Vagina (tissue), 2 donors: ENCODE measurements around the gene WASF3. TPM values are rescaled to one million over a fixed set of nuclear protein-coding genes. Genes with fewer than 3 reads are reported as not detected.

Experiments
- DNase-seq, 2 donors: peaks; one replicate each; pipeline ENCODE4 v3.0.0-alpha.2; 2017; ENCODE audit errors: extremely low spot score in 2 of 2
- H3K27ac ChIP-seq: fragments of 200-600 bp; sonication (generic); one replicate; pipeline ENCODE4 v1.5.1; 2019
- H3K27me3 ChIP-seq: fragments of 200-600 bp; sonication (generic); one replicate; pipeline ENCODE4 v1.5.1; 2019
- H3K36me3 ChIP-seq, 2 donors: fragments of 200-600 bp; sonication (generic); one replicate each; pipeline ENCODE4 v1.5.1; 2017 to 2019
- H3K4me1 ChIP-seq: fragments of 200-600 bp; sonication (generic); one replicate; pipeline ENCODE4 v1.5.1; 2019
- H3K4me3 ChIP-seq, 2 donors: fragments of 200-600 bp; sonication (generic); 1 replicate in 1 of 2; 2 replicates in 1 of 2; pipeline ENCODE4 v1.5.1; 2016 to 2019
- H3K9me3 ChIP-seq: fragments of 200-600 bp; sonication (generic); one replicate; pipeline ENCODE4 v1.5.1; 2019
- POLR2A ChIP-seq, 2 donors: fragments of 450-650 bp; IDR thresholded peaks; one replicate each; pipeline ENCODE4 v1.6.1; 2017; ENCODE audit warnings: antibody characterized with exemption in 2 of 2, mild to moderate bottlenecking in 2 of 2, moderate library complexity in 2 of 2
- POLR2AphosphoS5 ChIP-seq, 2 donors: sonication (generic); formaldehyde crosslinking; IDR thresholded peaks; one replicate each; pipeline ENCODE4 v1.9.0; 2017; ENCODE audit warnings: antibody characterized with exemption in 2 of 2, mild to moderate bottlenecking in 2 of 2, low read depth in 1 of 2; ENCODE audit not compliant: insufficient read depth in 1 of 2
- intact Hi-C: fragments of 100-400 bp; cut with DNase I; formaldehyde crosslinking; loops from one replicate; pipeline ENCODE4 v1.15.1; 2023
- total RNA-seq: library from RNA; depleted of rRNA; stranded (reverse); fragments of >200 nt; gene quantifications from one replicate; pipeline ENCODE4 v1.2.3, GENCODE V29; 2016
- TF ChIP-seq, protein P1 (sequence below), 3 experiments: fragments of 450-650 bp in 2 of 3; fragments of 200-600 bp in 1 of 3; sonication (generic) in 1 of 3; IDR thresholded peaks; one replicate each; pipeline ENCODE4 v1.5.1; 2017 to 2019; ENCODE audit warnings: antibody characterized with exemption in 3 of 3, mild to moderate bottlenecking in 2 of 3, moderate library complexity in 2 of 3

WASF3 gene
- total RNA-seq, 1 donor from 2014 or later = 20.4 TPM

DNA sequence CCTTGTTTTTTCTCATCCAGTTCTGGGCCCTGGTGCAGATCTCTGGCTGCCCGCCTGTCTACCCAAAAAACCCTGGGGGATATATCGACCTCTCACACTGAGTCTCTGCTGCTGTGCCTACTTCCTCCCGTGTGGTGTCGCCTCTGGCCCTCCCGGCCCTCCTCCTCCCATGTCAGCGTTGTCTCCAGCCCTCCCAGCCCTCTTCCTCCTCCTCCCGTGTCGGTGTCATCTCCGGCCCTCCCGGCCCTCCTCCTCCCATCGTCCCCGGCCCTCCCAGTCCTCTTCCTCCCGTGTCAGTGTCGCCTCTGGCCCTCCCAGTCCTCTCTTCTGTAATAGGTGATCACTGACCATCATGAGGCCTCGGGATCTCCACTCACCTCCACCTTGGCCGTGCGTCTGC is 121.3 kb downstream of the WASF3 start:
- TF ChIP-seq, protein P1, sequence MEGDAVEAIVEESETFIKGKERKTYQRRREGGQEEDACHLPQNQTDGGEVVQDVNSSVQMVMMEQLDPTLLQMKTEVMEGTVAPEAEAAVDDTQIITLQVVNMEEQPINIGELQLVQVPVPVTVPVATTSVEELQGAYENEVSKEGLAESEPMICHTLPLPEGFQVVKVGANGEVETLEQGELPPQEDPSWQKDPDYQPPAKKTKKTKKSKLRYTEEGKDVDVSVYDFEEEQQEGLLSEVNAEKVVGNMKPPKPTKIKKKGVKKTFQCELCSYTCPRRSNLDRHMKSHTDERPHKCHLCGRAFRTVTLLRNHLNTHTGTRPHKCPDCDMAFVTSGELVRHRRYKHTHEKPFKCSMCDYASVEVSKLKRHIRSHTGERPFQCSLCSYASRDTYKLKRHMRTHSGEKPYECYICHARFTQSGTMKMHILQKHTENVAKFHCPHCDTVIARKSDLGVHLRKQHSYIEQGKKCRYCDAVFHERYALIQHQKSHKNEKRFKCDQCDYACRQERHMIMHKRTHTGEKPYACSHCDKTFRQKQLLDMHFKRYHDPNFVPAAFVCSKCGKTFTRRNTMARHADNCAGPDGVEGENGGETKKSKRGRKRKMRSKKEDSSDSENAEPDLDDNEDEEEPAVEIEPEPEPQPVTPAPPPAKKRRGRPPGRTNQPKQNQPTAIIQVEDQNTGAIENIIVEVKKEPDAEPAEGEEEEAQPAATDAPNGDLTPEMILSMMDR (IDR thresholded peaks at IDR 0.05) = no peak
- Histone ChIP-seq H3K36me3 (peaks cover 0 to 8% of the 10 kb centered on the region in 2 donors), H3K4me3 (no peak overlapping the region), H3K27ac (no peak overlapping the region), H3K4me1 (no peaks in the 10 kb centered on the region), H3K9me3 (no peaks in the 10 kb centered on the region), H3K27me3 (no peaks in the 10 kb centered on the region)
- intact Hi-C loops = no loop called here
- DNase-seq = no peak

DNA sequence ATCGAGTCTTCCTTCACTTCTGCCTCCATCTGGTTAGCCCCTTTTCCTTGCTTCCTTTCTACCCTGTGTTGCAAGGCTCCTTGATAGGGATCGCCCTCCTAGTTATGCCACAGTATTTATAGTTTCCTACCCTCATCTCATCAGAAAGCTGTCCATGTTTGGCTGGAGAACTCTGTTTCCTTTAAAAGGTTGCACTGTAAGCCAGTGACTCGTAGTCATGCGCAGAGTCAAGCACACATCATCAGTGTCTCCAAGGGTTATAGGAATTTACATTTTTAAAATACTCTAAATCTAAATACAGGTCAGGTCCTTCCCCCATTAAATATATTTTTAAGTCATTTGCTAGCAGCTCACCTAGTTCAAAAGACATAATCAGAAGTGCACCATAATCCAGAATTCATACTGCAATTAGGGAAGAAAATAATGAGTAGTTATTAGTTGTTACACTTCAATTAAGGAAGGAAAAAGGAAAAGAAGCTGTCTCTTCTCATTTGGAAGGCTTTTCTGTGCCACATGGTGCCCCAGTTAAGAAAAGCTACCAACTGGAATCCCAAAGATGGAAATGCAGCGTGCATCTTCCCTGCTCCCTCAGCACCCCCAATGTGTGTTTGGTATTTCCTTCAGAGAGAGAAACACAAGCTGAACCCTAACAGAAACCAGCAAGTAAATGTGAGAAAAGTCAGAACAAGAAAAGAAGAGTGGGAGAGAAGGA is 122.1 kb downstream of the WASF3 start:
- DNase-seq = no peak
- no peaks in the 10 kb centered on the region for H3K9me3 ChIP-seq
- peaks cover 0 to 8% of the 10 kb centered on the region in 2 donors for H3K36me3 ChIP-seq
- no peak overlapping the region for H3K4me3 ChIP-seq
- H3K27me3 ChIP-seq = no peaks in the 10 kb centered on the region
- TF ChIP-seq, protein P1 (IDR thresholded peaks at IDR 0.05) = no peak
- TF ChIP-seq POLR2A (IDR thresholded peaks at IDR 0.05) = no peak
- TF ChIP-seq POLR2AphosphoS5 (IDR thresholded peaks at IDR 0.05; ENCODE audit: insufficient read depth in 1 of 2, low read depth in 1 of 2) = no peak
- H3K27ac ChIP-seq = no peak overlapping the region
- H3K4me1 ChIP-seq = no peaks in the 10 kb centered on the region
- intact Hi-C loops = no loop called here

DNA sequence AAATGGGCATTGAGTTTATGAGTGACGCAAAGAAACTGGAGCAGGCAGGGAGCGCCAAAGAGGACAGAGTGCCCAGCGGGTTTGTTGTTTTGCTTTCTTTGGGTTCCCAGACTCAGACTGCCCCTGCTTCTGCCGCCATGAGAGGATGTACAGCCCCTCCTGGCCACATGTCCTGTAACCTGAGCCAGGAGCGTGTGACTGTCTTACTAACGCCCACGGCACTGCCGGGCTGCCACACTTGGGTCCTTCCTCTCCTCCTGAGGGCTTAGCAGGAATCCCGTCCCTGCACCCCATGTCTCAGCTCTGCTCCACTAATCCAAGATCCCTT is 122.6 kb downstream of the WASF3 start:
- H3K4me1 ChIP-seq = no peaks in the 10 kb centered on the region
- H3K36me3 ChIP-seq = peaks cover 0 to 8% of the 10 kb centered on the region in 2 donors
- no peak overlapping the region for H3K27ac ChIP-seq
- H3K4me3 ChIP-seq = no peak overlapping the region
- DNase-seq = no peak
- TF ChIP-seq, protein P1 (IDR thresholded peaks at IDR 0.05) = no peak
- no peak for TF ChIP-seq POLR2A (IDR thresholded peaks at IDR 0.05)
- TF ChIP-seq POLR2AphosphoS5 (IDR thresholded peaks at IDR 0.05; ENCODE audit: insufficient read depth in 1 of 2, low read depth in 1 of 2) = no peak
- no peaks in the 10 kb centered on the region for H3K9me3 ChIP-seq
- no peaks in the 10 kb centered on the region for H3K27me3 ChIP-seq
- intact Hi-C loops = no loop called here

DNA sequence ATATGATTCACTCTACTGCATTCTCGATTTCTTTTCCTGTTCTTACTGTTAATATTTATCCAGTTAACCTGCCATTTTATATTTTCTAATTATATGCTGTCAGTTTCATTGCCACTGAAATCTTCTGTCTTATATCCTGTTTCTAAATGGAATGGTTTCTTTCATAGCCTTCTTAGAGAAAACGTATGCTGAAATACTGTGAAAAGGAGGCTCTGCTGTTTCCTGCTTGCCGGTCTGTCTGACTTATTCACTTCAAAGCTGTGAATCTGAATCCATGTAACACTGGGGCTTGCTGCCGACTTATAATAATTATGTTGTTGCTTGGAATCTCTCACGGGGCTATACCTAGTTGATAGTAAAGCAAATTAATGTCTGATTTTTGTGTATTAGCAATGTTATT is 123.1 kb downstream of the WASF3 start:
- intact Hi-C loops = no loop called here

DNA sequence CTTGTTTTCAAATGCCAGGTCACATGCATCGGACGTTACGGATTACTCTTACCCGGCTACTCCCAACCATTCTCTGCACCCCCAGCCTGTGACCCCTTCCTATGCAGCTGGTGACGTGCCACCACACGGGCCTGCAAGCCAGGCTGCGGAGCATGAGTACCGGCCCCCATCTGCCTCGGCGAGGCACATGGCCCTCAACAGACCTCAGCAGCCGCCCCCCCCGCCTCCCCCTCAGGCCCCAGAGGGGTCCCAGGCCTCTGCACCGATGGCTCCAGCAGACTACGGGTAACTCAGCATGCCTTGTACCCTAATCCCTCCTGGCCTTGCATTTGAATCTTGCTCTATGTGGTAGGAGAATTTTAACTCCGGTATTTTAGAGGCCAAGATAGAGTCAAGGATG is 123.6 kb downstream of the WASF3 start:
- DNase-seq = no peak
- intact Hi-C loops = no loop called here
- TF ChIP-seq POLR2AphosphoS5 (IDR thresholded peaks at IDR 0.05; ENCODE audit: insufficient read depth in 1 of 2, low read depth in 1 of 2) (no peak), POLR2A (IDR thresholded peaks at IDR 0.05) (no peak)
- TF ChIP-seq, protein P1 (IDR thresholded peaks at IDR 0.05) = no peak
- Histone ChIP-seq H3K27ac (no peak overlapping the region), H3K27me3 (no peaks in the 10 kb centered on the region), H3K36me3 (peaks cover 0 to 16% of the 10 kb centered on the region in 2 donors), H3K4me1 (no peaks in the 10 kb centered on the region), H3K4me3 (no peak overlapping the region), H3K9me3 (no peaks in the 10 kb centered on the region)

More for the DNA sequence above, 123.1 kb downstream of the WASF3 start:
- Histone ChIP-seq H3K4me1 (no peaks in the 10 kb centered on the region), H3K27me3 (no peaks in the 10 kb centered on the region), H3K4me3 (no peak overlapping the region), H3K27ac (no peak overlapping the region), H3K9me3 (no peaks in the 10 kb centered on the region), H3K36me3 (peaks cover 0 to 11% of the 10 kb centered on the region in 2 donors)
- DNase-seq = no peak
- no peak for TF ChIP-seq POLR2AphosphoS5 (IDR thresholded peaks at IDR 0.05; ENCODE audit: insufficient read depth in 1 of 2, low read depth in 1 of 2)
- no peak for TF ChIP-seq POLR2A (IDR thresholded peaks at IDR 0.05)
- TF ChIP-seq, protein P1 (IDR thresholded peaks at IDR 0.05) = no peak
